ENCODE measurements around the gene CLCNKA. TPM values are rescaled to one million over a fixed set of nuclear protein-coding genes. Genes with fewer than 3 reads are reported as not detected.
"Not testable (repeated sequence)": the region's sequence is repeated elsewhere in the genome, so short reads cannot be mapped to it uniquely, and the experiment has no call there.

CLCNKA gene
- total RNA-seq, 1 experiment from 2014 or later = not detected

DNA sequence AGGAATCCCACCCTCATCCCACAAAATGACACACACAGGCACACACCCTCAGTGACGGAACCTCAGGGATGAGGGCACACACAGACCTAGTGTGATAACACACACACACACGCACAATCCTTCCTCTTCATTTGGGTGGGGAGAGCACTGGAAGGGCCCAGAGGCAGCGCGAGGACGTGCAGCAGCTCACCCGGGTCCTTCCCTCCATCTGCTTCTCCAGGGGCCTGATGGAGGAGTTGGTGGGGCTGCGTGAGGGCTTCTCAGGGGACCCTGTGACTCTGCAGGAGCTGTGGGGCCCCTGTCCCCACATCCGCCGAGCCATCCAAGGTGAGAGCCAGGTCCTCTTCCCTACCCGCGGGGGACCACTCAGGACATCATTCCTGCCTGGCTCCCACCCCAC lies 557 bp downstream of the CLCNKA start:
- Histone ChIP-seq H3K9me3 (ENCODE audit: low read length) (no peaks in the 10 kb centered on the region), H3K9me2 (replicated peaks; ENCODE audit: low read length) (no peaks in the 10 kb centered on the region), H3K36me3 (ENCODE audit: low read depth, low read length) (no peaks in the 10 kb centered on the region), H3K9ac (ENCODE audit: low read length) (no peak overlapping the region), H3K4me2 (ENCODE audit: low read length) (no peak overlapping the region), H2AFZ (ENCODE audit: low read length) (no peak overlapping the region), H3K27me3 (ENCODE audit: low read length) (no peaks in the 10 kb centered on the region), H3F3A (ENCODE audit: low read length, unreplicated experiment) (no peaks in the 10 kb centered on the region), H3K79me2 (ENCODE audit: low read length) (no peaks in the 10 kb centered on the region), H4K20me1 (ENCODE audit: low read length) (no peaks in the 10 kb centered on the region), H3K4me1 (ENCODE audit: insufficient read depth, low read length) (no peaks in the 10 kb centered on the region), H3K27ac (ENCODE audit: low read length) (no peak overlapping the region), H3K4me3 (ENCODE audit: low read length) (no peak overlapping the region)
- POLR2A ChIA-PET (ENCODE audit: unreplicated experiment) = no interaction called here
- intact Hi-C loops (cut with micrococcal nuclease) = no loop called here
- DNase-seq (no peak), ATAC-seq (no peak)
- BruUV-seq (replicated peaks) = no TSS peak
- TF ChIP-seq EZH2phosphoT487 (IDR thresholded peaks at IDR 0.05; ENCODE audit: borderline replicate concordance, low read length) (no peak), EZH2 (IDR thresholded peaks at IDR 0.05; ENCODE audit: low read length, unreplicated experiment) (no peak)
- TF ChIP-seq, protein P1, sequence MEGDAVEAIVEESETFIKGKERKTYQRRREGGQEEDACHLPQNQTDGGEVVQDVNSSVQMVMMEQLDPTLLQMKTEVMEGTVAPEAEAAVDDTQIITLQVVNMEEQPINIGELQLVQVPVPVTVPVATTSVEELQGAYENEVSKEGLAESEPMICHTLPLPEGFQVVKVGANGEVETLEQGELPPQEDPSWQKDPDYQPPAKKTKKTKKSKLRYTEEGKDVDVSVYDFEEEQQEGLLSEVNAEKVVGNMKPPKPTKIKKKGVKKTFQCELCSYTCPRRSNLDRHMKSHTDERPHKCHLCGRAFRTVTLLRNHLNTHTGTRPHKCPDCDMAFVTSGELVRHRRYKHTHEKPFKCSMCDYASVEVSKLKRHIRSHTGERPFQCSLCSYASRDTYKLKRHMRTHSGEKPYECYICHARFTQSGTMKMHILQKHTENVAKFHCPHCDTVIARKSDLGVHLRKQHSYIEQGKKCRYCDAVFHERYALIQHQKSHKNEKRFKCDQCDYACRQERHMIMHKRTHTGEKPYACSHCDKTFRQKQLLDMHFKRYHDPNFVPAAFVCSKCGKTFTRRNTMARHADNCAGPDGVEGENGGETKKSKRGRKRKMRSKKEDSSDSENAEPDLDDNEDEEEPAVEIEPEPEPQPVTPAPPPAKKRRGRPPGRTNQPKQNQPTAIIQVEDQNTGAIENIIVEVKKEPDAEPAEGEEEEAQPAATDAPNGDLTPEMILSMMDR (conservative IDR thresholded peaks at IDR 0.05; ENCODE audit: low read depth, low read length) = no peak
- CTCF ChIA-PET = no interaction called here

DNA sequence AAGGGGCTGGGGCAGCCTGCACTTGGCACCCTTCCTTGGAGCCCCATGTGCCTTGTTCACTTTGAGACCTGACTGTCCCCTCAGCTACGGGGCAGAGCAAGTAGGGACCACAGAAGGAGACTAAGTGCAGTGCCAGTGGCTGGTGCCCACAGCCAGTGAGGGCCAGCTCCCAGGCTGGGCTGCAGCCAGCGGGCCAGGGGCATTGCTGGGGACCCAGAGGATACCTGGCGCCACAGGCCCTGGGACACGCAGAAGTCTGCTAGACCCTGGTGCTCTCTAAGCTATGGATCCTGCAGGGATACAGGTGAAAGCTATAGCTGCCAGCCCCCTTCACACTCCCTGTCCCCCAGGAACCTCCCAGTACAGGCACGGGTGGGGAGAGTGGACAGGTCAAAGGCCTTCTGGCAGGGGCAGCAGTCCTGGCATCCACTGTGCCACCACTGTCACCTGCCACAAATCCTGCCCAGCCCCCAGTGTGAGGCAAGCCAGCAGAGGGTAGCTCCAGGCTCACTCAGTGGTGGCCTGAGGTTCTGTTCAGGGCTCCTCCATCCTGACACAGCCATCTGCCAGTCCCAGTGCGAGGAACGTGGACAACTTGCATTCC lies 1.3 kb downstream of the CLCNKA start:
- Histone ChIP-seq H3K4me1 (ENCODE audit: insufficient read depth, low read length) (no peaks in the 10 kb centered on the region), H4K20me1 (ENCODE audit: low read length) (no peaks in the 10 kb centered on the region), H3K27ac (ENCODE audit: low read length) (no peak overlapping the region), H3K4me2 (ENCODE audit: low read length) (no peak overlapping the region), H2AFZ (ENCODE audit: low read length) (no peak overlapping the region), H3K27me3 (ENCODE audit: low read length) (no peaks in the 10 kb centered on the region), H3K9me3 (ENCODE audit: low read length) (no peaks in the 10 kb centered on the region), H3K36me3 (ENCODE audit: low read depth, low read length) (no peaks in the 10 kb centered on the region), H3K9me2 (replicated peaks; ENCODE audit: low read length) (no peaks in the 10 kb centered on the region), H3K4me3 (ENCODE audit: low read length) (no peak overlapping the region), H3F3A (ENCODE audit: low read length, unreplicated experiment) (no peaks in the 10 kb centered on the region), H3K79me2 (ENCODE audit: low read length) (no peaks in the 10 kb centered on the region), H3K9ac (ENCODE audit: low read length) (no peak overlapping the region)
- ChIA-PET CTCF (no interaction called here), POLR2A (ENCODE audit: unreplicated experiment) (no interaction called here)
- intact Hi-C loops (cut with micrococcal nuclease) = no loop called here
- no peak for ATAC-seq
- DNase-seq = no peak
- BruUV-seq (replicated peaks) = no TSS peak
- no peak for TF ChIP-seq EZH2phosphoT487 (IDR thresholded peaks at IDR 0.05; ENCODE audit: borderline replicate concordance, low read length)

DNA sequence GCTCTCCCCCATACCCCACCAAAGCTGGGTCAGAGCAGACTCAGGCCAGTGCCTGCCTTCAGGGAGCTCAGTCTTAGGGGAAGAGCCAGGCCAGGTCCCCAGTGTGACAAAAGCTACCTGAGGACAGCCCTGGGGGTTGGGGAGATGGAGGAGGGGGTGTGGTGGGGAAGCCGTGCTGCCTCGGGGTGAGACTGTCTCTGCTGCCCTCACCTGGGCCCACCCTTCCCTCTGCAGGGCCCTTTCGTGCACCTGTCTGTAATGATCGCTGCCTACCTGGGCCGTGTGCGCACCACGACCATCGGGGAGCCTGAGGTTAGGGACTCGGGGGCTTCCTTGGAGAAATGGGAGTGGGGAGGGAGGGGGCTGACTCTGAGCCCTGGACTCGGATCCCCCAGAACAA lies 4.5 kb downstream of the CLCNKA start:
- H4K20me1 ChIP-seq (ENCODE audit: low read length); DNase-seq; H3K9me2 ChIP-seq (replicated peaks; ENCODE audit: low read length); CTCF ChIA-PET; H2AFZ ChIP-seq (ENCODE audit: low read length); BruUV-seq (replicated peaks); H3K27ac ChIP-seq (ENCODE audit: low read length); H3K36me3 ChIP-seq (ENCODE audit: low read depth, low read length); H3K27me3 ChIP-seq (ENCODE audit: low read length); POLR2A ChIA-PET (ENCODE audit: unreplicated experiment); H3F3A ChIP-seq (ENCODE audit: low read length, unreplicated experiment); H3K9me3 ChIP-seq (ENCODE audit: low read length); H3K79me2 ChIP-seq (ENCODE audit: low read length); intact Hi-C loops (cut with micrococcal nuclease); H3K4me1 ChIP-seq (ENCODE audit: insufficient read depth, low read length); H3K9ac ChIP-seq (ENCODE audit: low read length); H3K4me3 ChIP-seq (ENCODE audit: low read length); ATAC-seq; H3K4me2 ChIP-seq (ENCODE audit: low read length): not testable (repeated sequence)

Data from PC-3 (cell line).